Pons (tissue), 1 donor: ENCODE measurements around the gene NANOG.
"Not testable (repeated sequence)": the region's sequence is repeated elsewhere in the genome, so short reads cannot be mapped to it uniquely, and the experiment has no call there.

Experiments
- DNase-seq: peaks from one replicate; pipeline ENCODE4 v3.0.0-alpha.2; 2016; ENCODE audit warnings: low spot score

NANOG gene

DNA sequence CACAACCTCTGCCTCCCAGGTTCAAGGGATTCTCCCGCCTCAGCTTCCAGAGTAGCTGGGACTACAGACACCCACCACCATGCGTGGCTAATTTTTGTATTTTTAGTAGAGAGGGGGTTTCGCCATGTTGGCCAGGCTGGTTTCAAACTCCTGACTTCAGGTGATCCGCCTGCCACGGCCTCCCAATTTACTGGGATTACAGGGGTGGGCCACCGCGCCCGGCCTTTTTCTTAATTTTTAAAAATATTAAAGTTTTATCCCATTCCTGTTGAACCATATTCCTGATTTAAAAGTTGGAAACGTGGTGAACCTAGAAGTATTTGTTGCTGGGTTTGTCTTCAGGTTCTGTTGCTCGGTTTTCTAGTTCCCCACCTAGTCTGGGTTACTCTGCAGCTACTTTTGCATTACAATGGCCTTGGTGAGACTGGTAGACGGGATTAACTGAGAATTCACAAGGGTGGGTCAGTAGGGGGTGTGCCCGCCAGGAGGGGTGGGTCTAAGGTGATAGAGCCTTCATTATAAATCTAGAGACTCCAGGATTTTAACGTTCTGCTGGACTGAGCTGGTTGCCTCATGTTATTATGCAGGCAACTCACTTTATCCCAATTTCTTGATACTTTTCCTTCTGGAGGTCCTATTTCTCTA, at the start of gene NANOG:
NANOG (plus strand) TSS at position 519 of the 645 bp plus-strand sequence. CDS start 213 bp downstream, outside the sequence.
- not testable (repeated sequence) for DNase-seq

DNA sequence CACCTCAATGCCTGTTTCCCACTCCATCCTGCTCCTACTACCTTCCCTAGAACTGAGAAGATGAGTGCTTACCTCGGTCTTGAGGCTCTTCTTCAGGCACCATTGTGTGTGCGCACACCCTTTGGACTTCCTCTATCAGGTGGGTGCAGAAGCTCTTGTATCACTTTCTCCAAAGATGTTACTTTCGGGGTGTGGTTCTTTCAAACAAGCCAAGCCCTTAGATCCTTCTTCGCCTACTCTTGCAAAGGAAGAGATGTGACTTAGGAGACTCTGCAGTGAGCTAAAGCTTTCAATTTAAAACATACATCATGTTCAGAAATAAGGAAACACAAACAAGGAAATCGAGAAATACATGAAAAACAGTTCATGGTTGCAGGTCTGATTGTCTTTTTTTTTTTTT, 42.0 kb upstream of the NANOG start, which contains the start of gene CLEC4C:
CLEC4C (minus strand) TSS at position 130 of the 400 bp plus-strand sequence; CDS start at position 103, 27 bp downstream.
- no peak for DNase-seq

DNA sequence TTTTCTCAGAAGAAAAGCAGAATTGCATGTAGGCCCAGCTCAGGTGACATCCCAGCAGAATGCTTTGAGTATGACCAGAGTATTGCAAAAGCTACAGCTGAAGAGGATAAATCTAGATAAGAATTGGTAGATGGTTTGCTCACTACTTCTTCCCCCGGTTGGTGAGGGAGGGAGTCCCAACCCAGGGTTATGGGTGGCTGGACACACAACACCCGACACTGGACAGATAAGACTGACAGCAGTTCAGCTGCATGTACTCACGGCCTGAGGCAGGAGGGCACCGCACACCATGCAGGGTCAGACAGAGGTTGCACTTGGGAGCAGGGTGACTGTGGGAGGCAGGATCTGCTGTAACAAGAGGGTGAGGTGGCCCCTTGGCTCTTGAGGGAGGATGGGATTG, 40.4 kb upstream of the NANOG start:
- no peak for DNase-seq

DNA sequence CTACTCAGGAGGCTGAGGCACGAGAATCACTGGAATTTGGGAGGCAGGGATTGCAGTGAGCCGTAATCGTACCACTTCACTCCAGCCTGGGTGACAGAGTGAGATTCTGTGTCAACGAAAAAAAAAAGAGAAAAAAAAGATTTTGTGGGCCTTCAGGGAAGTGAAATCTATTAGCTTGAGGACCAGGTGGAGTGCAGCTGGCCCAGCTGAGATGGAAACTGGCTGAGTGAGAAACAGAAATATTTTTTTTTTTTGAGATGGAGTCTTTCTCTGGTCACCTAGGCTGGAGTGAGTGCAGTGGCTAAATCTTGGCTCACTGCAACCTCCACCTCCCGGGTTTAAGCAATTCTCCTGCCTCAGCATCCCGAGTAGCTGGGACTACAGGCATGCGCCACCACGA, 39.8 kb upstream of the NANOG start:
- DNase-seq: no peak

DNA sequence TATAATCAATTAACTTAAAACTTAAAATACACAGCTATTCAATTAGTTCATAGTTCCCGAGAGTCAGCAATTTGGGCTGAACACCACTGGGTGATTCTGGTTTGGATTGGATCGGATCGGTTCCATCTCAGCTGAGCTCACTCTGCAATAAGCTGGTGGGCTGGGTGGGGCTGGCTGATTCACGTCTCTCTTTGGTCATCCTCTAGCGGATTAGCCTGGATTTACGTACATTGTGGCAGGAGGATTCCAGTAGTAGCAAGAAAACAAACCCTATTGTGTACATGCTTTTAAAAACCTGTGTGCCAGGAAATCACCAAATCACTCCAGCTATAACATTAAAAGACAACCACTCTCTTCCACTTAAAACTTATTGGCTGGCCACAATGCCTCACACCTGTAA, 38.9 kb upstream of the NANOG start:
- DNase-seq: no peak

DNA sequence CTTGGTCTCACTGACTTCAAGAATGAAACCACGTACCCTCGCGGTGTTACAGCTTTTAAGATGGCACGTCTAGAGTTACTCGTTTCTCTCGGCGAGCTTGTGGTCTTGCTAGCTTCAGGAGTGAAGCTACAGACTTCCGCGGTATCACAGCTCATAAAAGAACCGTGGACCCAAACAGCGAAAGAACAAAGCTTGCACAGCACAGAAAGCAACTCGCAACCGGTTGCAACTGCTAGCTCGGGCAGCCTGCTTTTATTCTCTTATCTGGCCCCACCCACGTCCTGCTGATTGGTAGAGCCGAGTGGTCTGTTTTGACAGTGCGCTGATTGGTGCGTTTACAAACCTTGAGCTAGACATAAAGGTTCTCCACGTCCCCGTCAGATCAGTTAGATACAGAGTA, 37.8 kb upstream of the NANOG start:
- no peak for DNase-seq

DNA sequence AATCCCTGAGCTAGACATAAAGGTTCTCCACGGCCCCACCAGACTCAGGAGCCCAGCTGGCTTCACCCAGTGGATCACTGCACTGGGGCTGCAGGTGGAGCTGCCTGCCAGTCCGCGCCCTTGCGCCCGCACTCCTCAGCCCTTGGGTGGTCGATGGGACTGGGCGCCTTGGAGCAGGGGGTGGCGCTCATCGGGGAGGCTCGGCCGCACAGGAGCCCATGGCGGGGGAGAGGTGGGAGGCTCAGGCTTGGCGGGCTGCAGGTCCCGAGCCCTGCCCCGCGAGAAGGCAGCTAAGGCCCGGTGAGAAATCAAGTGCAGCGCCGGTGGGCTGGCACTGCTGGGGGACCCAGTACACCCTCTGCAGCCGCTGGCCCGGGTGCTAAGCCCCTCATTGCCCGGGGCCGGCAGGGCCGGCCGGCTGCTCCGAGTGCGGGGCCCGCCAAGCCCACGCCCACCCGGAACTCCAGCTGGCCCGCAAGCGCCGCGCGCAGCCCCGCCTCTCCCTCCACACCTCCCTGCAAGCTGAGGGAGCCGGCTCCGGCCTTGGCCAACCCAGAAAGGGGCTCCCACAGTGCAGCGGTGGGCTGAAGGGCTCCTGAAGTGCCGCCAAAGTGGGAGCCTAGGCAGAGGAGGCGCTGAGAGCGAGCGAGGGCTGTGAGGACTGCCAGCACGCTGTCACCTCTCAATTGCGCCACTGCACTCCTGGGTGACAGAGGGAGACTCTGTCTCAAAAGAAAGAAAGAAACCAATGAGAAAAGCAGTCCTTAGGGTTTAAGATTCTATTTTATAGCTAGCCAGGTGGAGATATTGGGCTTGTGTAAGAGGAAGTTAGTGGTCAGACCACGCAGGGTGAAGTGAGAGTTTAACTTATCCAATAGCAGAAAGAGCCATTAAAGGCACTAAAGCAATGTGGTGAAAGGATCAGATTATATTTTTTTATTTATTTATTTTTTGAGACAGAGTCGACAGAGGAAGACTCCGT, 37.0 kb upstream of the NANOG start:
- not testable (repeated sequence) for DNase-seq

DNA sequence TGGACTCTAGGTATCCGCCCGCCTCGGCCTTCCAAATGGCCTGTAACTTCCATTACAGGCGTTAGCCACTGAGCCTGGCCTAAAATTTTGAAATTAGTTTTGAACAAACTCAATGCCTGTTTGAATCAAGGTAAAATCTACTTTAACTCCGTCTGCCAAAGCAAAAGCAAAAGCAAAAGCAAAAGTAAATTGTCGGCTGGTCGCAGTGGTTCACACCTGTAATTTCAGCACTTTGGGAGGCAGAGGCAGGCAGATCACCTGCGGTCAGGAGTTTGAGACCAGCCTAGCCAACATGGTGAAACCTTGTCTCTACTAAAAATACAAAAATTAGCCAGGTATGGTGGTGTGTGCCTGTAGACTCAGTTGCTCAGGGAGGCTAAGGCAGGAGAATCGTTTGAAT, 33.5 kb upstream of the NANOG start:
- not testable (repeated sequence) for DNase-seq

DNA sequence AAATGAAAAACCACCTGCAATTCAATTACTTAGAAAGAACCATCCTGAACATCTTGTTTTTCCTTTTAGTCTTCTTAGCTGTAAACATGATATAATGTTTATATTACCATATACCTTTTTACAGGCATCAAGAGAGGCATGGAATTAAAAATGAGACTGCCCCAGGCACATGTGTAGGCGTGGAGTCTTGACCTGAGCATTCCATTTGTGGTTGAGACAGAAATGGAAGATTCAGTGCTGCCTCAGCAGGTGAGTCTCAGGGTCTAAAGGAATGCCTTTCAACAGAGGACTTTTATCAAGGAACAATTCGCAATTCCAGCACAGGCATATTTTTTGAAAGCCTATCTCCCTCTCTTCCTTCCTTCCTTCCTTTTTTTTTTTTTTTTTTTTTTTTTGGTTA, 32.2 kb upstream of the NANOG start:
- no peak for DNase-seq

DNA sequence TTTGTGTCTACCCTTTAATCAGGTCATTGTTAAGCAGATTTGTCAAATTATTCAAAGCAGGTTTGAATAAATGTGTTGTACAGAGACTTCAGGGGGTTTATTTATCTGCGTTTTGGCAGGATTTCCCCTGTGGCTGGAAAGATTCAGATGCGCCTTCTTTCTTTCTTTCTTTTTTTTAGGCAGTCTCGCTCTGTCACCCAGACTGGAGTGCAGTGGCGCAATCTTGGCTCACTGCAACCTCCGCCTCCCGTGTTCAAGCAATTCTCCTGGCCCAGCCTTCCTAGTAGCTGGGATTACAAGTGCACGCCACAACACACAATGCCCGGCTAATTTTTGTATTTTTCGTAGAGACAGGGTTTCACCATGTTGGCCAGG, 30.4 kb upstream of the NANOG start:
- no peak for DNase-seq

DNA sequence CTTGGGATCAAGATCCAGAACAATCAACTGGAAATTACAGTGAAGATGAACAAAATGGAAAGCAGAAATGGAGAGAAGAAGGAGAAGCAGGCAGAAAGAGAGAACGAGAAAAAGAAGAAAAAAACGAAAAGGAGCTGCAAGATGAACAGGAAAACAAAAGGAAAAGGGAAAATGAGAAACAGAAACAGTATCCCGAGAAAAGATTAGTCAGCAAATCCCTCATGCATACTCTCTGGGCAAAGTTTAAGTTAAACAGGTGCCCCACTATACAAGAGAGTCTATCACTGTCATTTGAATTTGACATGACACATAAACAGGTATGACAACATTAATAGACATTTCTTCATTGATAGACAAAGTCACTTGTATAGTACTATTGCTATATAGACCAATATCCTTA, 19.2 kb upstream of the NANOG start:
- no peak for DNase-seq

DNA sequence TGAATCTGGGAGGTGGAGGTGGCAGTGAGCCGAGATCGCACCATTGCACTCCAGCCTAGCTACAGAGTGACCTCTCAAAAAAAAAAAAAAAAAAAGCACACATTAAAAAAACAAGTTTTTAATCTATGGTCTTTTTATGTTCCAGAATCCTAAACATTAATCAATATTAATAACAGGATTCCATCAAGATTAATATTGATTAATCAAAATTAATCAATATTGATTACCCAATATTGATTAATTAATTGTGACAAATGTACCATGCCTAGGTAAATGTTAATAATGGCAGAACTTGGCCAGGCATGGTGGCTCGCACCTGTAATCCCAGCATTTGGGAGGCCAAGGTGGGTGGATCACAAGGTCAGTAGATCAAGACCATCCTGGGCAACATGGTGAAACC, 7.9 kb upstream of the NANOG start:
- no peak for DNase-seq

DNA sequence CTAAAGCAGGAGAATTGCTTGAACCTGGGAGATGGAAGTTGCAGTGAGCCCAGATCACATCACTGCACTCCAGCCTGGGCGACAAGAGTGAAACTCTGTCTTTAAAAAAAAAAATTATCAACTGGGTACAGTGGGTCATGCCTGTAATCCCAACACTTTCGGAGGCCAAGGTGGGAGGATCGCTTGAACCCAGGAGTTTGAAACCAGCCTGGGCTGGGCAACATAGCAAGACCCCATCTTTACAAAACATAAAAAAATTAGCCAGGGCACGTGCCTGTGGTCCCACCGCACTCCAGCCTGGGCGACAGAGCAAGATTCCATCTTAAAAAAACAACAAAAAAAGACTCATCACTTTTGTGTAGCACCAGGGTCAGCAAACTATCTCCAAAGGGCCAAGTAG, 7.1 kb upstream of the NANOG start:
- no peak for DNase-seq

DNA sequence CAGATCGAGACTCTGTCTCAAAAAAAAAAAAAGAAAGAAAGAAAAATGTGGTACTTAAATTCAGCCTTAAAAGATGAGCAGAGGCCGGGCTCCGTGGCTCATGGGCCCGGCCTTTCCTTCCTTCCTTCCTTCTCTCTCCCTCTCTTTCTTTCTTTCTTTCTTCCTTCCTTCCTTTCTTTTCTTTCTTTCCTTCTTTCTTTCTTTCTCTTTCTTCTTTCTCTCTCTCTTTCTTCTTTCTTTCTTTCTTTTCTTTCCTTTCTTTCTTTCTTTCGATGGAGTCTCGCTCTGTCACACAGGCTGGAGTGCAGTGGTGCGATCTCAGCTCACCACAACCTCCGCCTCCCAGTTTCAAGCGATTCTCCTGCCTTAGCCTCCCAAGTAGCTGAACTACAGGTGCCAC, 5.8 kb upstream of the NANOG start:
- not testable (repeated sequence) for DNase-seq

DNA sequence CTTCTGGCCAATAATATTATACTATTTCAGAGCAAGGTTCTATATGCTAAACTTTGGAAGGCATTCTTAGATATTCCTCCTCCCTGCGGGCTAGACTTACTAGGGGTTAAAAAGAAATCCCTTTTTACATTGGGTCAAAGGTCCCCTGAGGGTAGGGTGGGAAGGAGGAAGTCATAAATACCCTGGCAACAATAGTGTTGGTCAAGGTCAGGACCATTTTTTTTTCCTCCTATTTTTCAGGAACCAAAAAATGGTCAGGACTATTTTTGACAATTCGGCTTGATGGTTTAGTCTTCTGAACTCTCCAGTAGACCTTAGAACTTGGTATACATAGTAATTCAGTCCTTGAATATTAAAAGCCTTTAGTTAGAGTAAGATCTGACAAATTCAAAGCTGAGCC, 4.5 kb upstream of the NANOG start:
- DNase-seq: no peak

DNA sequence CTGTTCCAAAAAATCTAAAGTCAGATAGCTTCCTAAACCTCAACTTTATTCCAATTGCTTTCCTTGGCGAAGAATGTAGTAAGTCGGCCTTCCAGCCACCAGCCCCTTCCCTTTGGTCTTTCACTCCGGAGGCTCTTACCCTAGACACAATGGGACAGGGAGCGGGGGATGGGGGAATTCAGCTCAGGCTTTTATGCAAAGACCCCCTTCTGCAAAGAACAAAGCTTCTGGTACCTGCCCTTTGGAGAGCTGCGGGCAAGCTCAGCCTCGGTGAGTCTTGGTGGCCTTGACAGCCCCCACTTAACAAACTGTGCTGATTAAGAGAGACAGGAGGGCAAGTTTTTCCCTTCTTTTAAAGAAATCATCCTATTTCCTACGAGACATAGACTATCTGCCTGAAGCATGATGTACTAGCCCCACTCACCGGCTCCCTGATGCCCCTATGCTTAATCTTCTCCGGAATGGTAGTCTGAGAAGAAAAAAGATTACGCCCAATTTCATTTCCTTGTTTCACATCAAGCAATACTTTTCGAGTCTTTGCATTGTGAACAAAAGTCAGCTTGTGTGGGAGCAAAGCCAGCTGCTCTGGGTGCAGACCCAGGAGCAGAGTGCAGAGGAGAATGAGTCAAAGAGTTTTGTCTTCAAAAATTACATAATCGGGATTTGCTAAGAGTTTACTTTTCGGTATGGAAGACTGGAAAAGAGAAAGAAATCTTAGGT, 1.5 kb upstream of the NANOG start:
- no peak for DNase-seq

DNA sequence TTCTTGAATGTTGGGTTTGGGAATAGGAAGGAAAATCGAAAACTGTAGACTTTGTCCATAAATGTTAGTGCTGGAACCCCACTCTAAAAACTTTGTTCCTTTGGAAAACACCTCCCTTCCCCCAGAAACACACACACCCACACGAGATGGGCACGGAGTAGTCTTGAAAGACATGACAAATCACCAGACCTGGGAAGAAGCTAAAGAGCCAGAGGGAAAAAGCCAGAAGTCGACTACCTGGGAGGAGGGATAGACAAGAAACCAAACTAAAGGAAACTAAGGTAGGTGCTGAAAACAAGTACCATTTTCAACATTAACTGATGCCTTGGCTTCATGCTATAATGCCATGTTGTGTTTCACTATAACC, 925 bp upstream of the NANOG start:
- DNase-seq: no peak

DNA sequence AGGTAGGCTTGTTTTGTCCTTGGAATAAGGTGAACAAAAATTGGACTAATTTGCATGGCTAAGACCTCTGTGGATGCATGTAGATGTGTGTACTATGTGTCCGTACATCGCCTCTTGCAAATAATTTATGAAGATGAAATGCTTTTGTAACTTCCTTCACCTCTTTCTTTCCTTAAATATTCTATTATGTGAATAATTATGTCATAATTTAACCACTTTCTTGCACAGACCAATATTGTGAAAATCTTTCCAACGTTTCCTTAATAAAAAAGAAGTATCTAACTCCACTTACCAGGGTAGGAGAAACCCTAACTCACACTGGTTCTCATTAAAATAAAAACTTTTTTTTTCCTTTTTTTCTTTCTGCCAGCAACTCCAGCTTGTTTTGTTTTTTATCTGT, 4.0 kb downstream of the NANOG start:
- no peak for DNase-seq

DNA sequence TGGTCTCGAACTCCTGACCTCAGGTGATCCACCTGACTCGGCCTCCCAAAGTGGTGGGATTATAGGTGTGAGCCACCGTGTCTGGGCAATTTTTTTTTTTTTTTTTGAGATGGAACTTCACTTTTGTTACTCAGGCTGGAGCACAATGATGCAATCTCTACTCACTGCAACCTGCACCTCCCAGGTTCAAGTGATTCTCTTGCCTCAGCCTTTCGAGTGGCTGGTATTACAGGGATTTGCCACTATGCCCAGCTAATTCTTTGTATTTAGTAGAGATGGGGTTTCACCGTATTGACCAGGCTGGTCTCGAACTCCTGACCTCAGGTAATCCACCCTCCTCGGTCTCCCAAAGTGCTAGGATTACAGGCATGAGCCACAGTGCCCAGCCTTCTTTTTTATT, 8.1 kb downstream of the NANOG start:
- DNase-seq: not testable (repeated sequence)

DNA sequence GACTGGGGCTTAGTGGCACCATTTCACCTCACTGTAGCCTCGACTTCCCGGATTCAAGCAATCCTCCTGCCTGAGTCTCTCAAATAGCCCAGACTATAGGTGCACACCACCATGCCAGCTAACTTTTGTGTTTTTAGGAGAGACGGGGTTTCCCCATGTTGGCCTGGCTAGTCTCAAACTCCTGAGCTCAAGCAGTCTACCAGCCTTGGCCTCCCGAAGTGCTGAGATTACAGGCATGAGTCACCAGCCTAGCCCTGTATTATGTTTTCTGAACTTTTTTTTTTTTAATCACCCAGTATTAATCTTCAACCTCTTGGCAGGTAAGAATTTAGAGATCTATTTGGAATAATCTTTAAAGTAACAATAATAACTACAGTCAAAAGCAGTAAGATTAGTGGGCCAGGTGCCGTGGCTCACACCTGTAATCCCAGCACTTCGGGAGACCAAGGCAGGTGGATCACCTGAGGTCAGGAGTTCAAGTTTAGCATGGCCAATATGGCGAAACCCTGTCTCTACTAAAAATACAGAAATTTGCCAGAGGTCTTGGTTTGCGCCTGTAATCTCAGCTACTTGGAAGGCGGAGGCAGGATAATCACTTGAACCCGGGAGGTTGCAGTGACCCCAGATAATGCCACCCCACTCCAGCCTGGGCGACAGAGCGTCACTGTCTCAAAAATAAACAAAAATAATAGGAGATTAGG, 8.6 kb downstream of the NANOG start:
- DNase-seq: no peak

DNA sequence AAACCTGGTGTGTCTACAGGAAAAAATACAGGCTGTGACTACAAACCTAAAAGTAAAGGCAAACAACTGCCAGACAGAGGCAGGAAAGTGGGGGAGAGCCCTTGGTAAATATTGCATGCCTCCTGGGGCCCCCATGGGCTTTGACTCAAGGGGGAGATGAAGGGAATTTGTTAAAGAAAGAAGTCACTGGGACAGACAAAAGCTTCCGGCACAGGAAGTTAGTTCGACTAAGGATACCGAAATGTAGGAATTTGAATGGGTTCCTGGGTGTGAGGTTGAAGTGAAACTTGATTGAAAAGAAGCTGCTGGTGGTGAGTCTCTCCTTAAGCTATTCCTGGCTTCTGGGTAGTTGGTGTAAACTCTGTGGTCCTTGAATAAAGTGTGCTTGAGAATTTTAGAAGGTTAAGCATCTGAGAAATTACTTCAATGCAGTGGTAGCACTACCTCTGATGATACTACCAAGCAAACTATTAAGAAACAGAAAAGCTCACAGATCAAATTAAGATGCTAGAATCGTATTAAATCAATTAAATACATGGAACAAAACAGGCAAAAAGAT, 9.6 kb downstream of the NANOG start:
- DNase-seq: not testable (repeated sequence)

DNA sequence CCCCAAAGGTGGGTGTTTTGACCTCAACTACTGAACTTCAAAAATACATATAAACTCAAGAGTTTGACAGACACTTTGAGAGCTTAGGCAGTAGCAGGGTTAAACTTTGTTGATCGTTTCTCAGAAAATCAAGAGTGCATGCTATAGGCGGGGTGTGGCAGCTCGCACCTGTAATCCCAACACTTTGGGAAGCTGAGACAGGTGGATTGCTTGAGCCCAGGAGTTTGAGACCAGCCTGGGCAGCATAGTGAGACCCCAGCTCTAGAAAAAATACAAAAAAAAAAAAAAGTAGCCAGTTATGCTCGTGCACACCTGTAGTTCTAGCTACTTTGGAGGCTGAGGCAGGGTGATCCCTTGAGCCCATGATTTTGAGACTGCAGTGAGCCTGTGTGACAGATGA, 12.3 kb downstream of the NANOG start:
- DNase-seq: no peak
